Measurements from ENCODE around the gene CFAP46. TPM values are rescaled to one million over a fixed set of nuclear protein-coding genes. Genes with fewer than 3 reads are reported as not detected.

Gene CFAP46
- total RNA-seq, 4 donors from 2014 or later = under 0.01 to 1.3 (median 0.28) TPM

GRCh38 chr10:132810807-132811700, 131.3 kb downstream of the CFAP46 start:
- intact Hi-C loops (cut with DNase I) = no loop called here
- no peak for DNase-seq (ENCODE audit: extremely low spot score)

DNA sequence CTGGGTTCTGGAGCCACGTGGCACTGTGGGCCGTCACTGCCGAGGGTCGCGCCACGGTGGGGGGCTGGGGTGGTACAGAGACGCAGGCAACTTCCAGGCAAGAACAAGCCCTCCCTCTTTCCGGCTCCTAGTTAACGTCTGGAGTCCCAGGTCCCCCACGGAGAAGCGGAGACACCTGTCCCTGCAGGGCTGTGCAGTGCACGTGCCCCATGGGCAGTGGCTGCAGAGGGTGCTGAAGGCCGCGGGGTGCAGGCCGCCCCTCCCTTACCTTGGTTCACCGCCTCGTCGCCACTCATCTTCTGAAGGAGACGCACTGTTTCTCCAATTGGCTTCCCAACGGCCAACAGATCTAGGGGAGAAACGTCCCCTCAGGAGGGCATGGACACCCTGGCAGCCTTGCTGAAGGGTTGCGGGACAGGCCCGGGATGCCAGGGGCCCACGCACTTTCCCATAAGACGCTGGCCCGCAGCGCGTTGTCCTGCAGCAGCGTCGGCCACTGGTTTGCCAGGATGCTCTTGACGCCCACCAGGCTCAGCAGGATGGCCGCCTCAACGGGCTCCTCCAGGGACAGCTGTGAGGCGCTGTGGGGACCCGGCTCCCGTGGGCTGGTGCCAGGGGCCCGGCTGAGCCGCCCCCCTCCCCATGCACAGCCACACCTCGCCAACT, 132.1 kb downstream of the CFAP46 start:
- no peak for DNase-seq (ENCODE audit: extremely low spot score)
- intact Hi-C loops (cut with DNase I) = no loop called here

More at GRCh38 chr10:132810807-132811700, 131.3 kb downstream of the CFAP46 start:
- WGBS = 55% methylated on average over 11 of the region's 33 CpGs
- TF ChIP-seq POLR2AphosphoS5 (IDR thresholded peaks at IDR 0.05) = no peak
- TF ChIP-seq EP300 (IDR thresholded peaks at IDR 0.05) = no peak
- no peak for TF ChIP-seq POLR2A (IDR thresholded peaks at IDR 0.05; ENCODE audit: low read depth)
- Histone ChIP-seq H3K9me3 (no peaks in the 10 kb centered on the region), H3K36me3 (no peaks in the 10 kb centered on the region), H3K27ac (replicated peaks in 1 of 4) (no peak overlapping the region), H3K4me1 (no peaks in the 10 kb centered on the region), H3K4me3 (no peak overlapping the region), H3K27me3 (peaks cover 0 to 72% (median 2%) of the 10 kb centered on the region in 4 donors)

DNA sequence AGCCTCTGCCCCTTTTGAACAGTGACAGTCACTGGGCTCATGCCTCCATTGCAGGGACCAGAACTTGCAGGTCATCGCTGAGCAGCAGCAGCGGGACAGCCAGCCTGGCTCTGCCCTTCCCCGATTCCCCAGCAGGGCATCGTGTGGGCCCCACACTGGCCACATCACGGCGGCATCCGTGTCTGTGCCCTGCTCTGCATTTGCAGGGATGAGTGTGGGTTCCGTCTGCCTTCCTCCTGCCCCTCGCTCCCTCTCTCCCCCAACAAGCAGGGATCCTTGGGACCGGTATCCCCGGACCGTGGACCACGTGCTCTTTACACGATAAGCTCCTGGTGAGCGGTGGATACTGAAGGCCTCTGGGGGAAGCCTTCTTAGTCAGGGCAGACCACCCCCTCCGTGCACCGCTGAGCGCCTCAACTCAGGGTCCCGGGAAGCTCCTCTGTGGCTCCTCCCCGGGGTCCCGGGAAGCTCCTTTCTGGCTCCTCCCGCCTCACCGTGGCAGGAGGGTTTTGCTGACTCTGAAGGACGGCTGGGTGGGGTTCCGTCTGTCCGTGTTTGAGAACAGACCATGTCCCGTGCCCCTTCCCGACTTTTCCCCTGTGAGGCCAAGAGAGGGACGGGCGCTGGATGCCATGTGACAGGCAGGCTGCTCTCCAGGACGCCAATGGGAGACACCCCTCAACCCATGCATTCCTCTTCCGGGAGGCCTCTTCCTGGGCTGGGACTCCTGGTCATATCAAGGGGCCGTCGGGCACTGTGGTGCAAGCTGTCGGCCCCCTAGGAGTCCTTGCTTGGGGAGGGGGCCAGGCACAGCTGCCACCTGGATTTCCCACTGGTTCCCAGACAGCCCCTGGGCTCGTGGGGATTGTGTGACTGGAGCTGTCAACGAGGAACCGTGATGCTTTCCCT, 132.9 kb downstream of the CFAP46 start:
- WGBS = 91% methylated on average over 18 of the region's 38 CpGs
- TF ChIP-seq, protein P1, sequence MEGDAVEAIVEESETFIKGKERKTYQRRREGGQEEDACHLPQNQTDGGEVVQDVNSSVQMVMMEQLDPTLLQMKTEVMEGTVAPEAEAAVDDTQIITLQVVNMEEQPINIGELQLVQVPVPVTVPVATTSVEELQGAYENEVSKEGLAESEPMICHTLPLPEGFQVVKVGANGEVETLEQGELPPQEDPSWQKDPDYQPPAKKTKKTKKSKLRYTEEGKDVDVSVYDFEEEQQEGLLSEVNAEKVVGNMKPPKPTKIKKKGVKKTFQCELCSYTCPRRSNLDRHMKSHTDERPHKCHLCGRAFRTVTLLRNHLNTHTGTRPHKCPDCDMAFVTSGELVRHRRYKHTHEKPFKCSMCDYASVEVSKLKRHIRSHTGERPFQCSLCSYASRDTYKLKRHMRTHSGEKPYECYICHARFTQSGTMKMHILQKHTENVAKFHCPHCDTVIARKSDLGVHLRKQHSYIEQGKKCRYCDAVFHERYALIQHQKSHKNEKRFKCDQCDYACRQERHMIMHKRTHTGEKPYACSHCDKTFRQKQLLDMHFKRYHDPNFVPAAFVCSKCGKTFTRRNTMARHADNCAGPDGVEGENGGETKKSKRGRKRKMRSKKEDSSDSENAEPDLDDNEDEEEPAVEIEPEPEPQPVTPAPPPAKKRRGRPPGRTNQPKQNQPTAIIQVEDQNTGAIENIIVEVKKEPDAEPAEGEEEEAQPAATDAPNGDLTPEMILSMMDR (IDR thresholded peaks at IDR 0.05) = no peak
- TF ChIP-seq POLR2AphosphoS5 (IDR thresholded peaks at IDR 0.05) (no peak), POLR2A (IDR thresholded peaks at IDR 0.05; ENCODE audit: low read depth) (no peak), EP300 (IDR thresholded peaks at IDR 0.05) (no peak)
- no peak for DNase-seq (ENCODE audit: extremely low spot score)

More for the DNA sequence above, 132.1 kb downstream of the CFAP46 start:
- Histone ChIP-seq H3K27me3 (peaks cover 0 to 66% (median 2%) of the 10 kb centered on the region in 4 donors), H3K36me3 (no peaks in the 10 kb centered on the region), H3K9me3 (no peaks in the 10 kb centered on the region), H3K27ac (replicated peaks in 1 of 4) (no peak overlapping the region), H3K4me1 (no peaks in the 10 kb centered on the region), H3K4me3 (no peak overlapping the region)
- TF ChIP-seq POLR2AphosphoS5 (IDR thresholded peaks at IDR 0.05) (no peak), EP300 (IDR thresholded peaks at IDR 0.05) (no peak), POLR2A (IDR thresholded peaks at IDR 0.05; ENCODE audit: low read depth) (no peak)
- TF ChIP-seq, protein P1 (IDR thresholded peaks at IDR 0.05) = no peak
- 87% methylated on average over 32 of the region's 39 CpGs for WGBS

DNA sequence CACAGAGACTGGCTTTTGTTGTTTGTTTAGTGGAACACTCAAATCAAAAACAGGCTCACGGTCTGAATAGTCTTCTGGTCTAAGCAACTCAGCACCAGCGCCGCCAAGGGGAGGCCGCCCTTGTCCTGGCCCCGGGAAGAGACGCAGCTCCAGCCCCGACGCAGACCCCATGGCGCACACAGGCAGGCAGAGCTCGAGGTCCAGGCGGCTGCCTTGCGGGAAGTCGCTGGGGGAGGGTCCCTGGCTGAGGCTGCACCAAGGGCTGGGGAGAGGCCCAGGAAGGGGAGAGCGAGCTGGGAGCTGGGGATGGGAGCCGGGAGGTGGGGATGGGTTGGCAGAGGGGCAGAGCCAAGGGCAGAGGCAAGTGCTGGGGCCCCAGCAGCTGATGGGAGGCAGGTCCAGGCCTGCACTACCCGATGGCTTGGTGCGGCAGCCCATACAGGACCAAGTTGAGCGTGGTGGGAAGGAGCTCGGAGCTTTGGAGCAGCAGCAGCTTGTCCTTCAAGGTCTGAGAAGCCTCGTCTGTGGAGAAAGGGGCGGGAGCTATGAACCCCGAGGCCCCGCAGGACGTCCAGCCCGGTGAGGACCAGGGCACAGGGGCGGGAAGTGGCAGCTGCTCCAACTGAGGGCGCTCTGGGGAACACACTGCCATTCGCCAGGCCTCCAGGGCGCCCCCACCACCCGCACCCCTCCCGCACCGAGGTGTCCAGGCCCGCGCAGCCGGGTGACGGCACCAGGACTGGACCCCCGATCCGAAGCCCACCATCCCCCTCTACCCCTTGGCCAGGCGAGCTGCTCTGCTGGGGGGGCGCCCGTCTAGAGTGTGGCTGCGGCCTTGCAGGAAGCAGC, 133.8 kb downstream of the CFAP46 start:
- H3K27me3 ChIP-seq = peaks cover 0 to 50% (median 0%) of the 10 kb centered on the region in 4 donors
- TF ChIP-seq EP300 (IDR thresholded peaks at IDR 0.05) (no peak), POLR2A (IDR thresholded peaks at IDR 0.05; ENCODE audit: low read depth) (no peak), POLR2AphosphoS5 (IDR thresholded peaks at IDR 0.05) (no peak)
- TF ChIP-seq, protein P1 (IDR thresholded peaks at IDR 0.05) = no peak
- no peaks in the 10 kb centered on the region for H3K9me3 ChIP-seq
- intact Hi-C loops (cut with DNase I) = no loop called here
- no peak overlapping the region for H3K4me3 ChIP-seq
- no peaks in the 10 kb centered on the region for H3K36me3 ChIP-seq
- WGBS = 56% methylated on average over 25 of the region's 42 CpGs
- no peaks in the 10 kb centered on the region for H3K4me1 ChIP-seq
- no peak overlapping the region for H3K27ac ChIP-seq (replicated peaks in 1 of 4)
- DNase-seq (ENCODE audit: extremely low spot score) = no peak

More for the DNA sequence above, 132.9 kb downstream of the CFAP46 start:
- no peak overlapping the region for H3K27ac ChIP-seq (replicated peaks in 1 of 4)
- intact Hi-C loops (cut with DNase I) = no loop called here
- no peaks in the 10 kb centered on the region for H3K36me3 ChIP-seq
- no peaks in the 10 kb centered on the region for H3K9me3 ChIP-seq
- H3K27me3 ChIP-seq = peaks cover 0 to 58% (median 2%) of the 10 kb centered on the region in 4 donors
- H3K4me3 ChIP-seq = no peak overlapping the region
- no peaks in the 10 kb centered on the region for H3K4me1 ChIP-seq
